ENCODE data around the gene RTF1.

The RTF1 gene

DNA sequence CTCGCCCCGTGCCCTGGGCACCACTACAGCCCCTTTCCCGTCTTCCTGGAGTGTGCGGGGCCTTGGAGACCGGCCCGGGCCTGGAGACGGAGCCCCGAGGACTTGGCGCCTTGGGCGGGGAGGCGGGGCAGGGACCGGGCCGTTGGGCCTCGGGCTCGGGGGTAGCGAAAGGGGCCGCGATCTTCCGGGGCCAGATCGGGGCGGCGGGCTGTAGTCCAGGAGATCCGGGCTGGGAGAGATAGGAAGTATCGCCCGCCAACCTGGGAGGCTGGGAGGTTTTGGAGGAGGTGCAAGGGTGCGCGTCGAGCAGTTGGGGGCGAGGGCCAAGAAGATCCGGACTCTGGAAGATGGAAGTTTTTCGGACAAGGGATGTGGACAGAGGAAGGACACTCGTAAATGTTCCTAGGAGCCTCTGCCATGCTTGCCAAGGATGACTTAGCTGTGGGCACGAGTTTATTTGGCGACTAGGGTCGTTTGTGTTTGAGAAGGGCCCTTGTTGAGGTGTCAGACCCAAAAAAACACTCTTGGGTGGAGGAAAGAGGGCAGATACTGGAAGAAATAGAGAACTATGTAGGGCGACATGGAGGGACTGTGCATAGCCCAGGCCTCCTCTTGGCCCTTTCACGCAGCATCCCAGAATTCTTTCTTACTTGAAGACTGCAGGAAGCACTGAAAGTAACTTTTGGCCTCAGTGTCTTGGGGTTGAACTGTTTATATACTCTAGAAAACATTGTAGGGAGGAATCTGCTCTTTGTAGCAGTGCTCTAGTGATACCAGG lies 712 bp downstream of the RTF1 start:
- H3K27ac ChIP-seq: peak overlapping the region; percentile 63

GRCh38 chr15:41423979-41424659 lies 7.2 kb downstream of the RTF1 start:
- H3K27ac ChIP-seq: no peak overlapping the region
- no peak for TF ChIP-seq CTCF (IDR thresholded peaks at IDR 0.05)
- no peak for TF ChIP-seq ZFX (IDR thresholded peaks at IDR 0.05; ENCODE audit: borderline replicate concordance)

More for the DNA sequence above, 712 bp downstream of the RTF1 start:
- TF ChIP-seq CTCF (IDR thresholded peaks at IDR 0.05) (no peak), ZFX (IDR thresholded peaks at IDR 0.05; ENCODE audit: borderline replicate concordance) (no peak)

- no peak overlapping the region for H3K27ac ChIP-seq
- no peak for TF ChIP-seq ZFX (IDR thresholded peaks at IDR 0.05; ENCODE audit: borderline replicate concordance)
These were observed 7.9 kb downstream of the RTF1 start for GRCh38 chr15:41424809-41425208.

- peak overlapping the region; percentile 2; the same call in 1 of the 2 replicates for H3K27ac ChIP-seq
These were observed 9.0 kb downstream of the RTF1 start for GRCh38 chr15:41425907-41426306.

DNA sequence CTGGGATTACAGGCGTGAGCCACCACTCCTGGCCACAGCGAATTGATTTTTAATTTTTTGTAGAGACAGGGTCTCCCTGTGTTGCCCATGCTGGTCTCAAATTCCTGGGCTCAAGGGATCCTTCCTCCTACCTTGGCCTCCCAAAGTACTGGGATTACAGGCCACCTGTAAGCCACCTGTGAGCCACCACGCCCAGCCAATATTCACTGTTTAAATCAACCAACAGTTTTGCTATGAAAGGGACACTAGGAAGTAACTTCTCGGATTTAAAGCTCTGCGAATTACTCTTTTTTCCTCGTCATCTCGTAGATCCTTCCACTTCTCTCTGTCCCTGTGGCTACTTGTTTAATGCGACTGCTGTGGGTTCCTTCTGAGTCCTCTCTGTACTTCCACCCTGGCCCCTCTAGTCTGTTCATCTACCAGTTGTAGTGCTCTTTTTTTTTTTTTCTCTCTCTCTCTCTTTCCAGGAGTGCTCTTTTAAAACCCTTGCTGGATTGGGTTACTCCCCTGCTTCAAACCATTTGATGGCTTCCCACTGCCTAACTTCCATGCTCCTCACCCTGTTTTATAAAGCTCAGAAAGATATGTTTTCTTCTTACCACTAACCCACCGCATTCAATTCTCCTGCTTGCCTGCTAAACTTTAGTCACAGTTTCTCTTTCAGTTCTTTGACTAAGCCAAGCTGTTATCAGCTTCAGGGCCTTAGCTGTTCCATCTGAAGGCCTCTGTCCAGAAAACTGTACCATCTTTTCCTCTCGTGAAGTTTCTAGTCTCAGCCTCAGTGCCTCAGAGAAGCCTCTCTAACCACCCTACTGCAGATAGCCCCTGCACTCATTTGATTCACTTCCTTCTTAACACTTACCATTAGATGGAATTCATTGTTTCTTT lies 12.4 kb downstream of the RTF1 start:
- TF ChIP-seq ZFX (IDR thresholded peaks at IDR 0.05; ENCODE audit: borderline replicate concordance) (no peak), CTCF (IDR thresholded peaks at IDR 0.05) (no peak)
- no peak overlapping the region for H3K27ac ChIP-seq

- no peak overlapping the region for H3K27ac ChIP-seq
- TF ChIP-seq ZFX (IDR thresholded peaks at IDR 0.05; ENCODE audit: borderline replicate concordance): no peak
- TF ChIP-seq CTCF (IDR thresholded peaks at IDR 0.05): no peak
These were observed 18.3 kb downstream of the RTF1 start for GRCh38 chr15:41435037-41435786.

GRCh38 chr15:41437448-41437847 lies 20.6 kb downstream of the RTF1 start:
- TF ChIP-seq ZFX (IDR thresholded peaks at IDR 0.05; ENCODE audit: borderline replicate concordance) (no peak), CTCF (IDR thresholded peaks at IDR 0.05) (no peak)
- H3K27ac ChIP-seq: no peak overlapping the region

All from 22Rv1 (cell line).